ENCODE results near the gene ADGRG6. TPM values are rescaled to one million over a fixed set of nuclear protein-coding genes. Genes with fewer than 3 reads are reported as not detected.

Gene ADGRG6
- total RNA-seq, 4 donors from 2014 or later = 15.7 to 75.2 (median 19.2) TPM

- Histone ChIP-seq H3K27me3 (no peaks in the 10 kb centered on the region), H3K27ac (no peak overlapping the region), H3K36me3 (no peaks in the 10 kb centered on the region), H3K4me3 (no peak overlapping the region), H3K9me3 (no peaks in the 10 kb centered on the region), H3K4me1 (no peaks in the 10 kb centered on the region)
- no peak for DNase-seq
- WGBS, 2 donors (ENCODE audit: low coverage in 1 of 2) = 0 to 10% methylated on average over 4 to 13 of the region's 13 CpGs
- intact Hi-C loops (cut with DNase I; ENCODE audit: low total_unique reads) (no loop called here), in situ Hi-C loops (cut with MboI; ENCODE audit: low pct_ligation_motif_present in 1 of 4, low pct_unique_long_range_greater_than_20kb in 1 of 4, low sequenced_read_pairs in 3 of 4) (no loop called here)
- no peak for TF ChIP-seq POLR2AphosphoS5 (IDR thresholded peaks at IDR 0.05)
- TF ChIP-seq CTCF (IDR thresholded peaks at IDR 0.05) = peak; percentile 69 to 87 (median 74)
- no peak for TF ChIP-seq POLR2A (IDR thresholded peaks at IDR 0.05)
- no peak for TF ChIP-seq EP300 (IDR thresholded peaks at IDR 0.05; ENCODE audit: low read depth)
Observed at GRCh38 chr6:142474531-142475289, 172.9 kb downstream of the ADGRG6 start.

GRCh38 chr6:142476452-142476851 is 174.6 kb downstream of the ADGRG6 start:
- no peaks in the 10 kb centered on the region for H3K4me1 ChIP-seq
- no peaks in the 10 kb centered on the region for H3K36me3 ChIP-seq
- intact Hi-C loops (cut with DNase I; ENCODE audit: low total_unique reads) = no loop called here
- no peaks in the 10 kb centered on the region for H3K27me3 ChIP-seq
- no peak for DNase-seq
- WGBS, 2 donors (ENCODE audit: low coverage in 1 of 2) = 83 to 89% methylated on average over 2 of the region's 2 CpGs
- H3K27ac ChIP-seq = no peak overlapping the region
- H3K4me3 ChIP-seq = no peak overlapping the region
- in situ Hi-C loops (cut with MboI; ENCODE audit: low pct_ligation_motif_present in 1 of 4, low pct_unique_long_range_greater_than_20kb in 1 of 4, low sequenced_read_pairs in 3 of 4) = no loop called here
- no peaks in the 10 kb centered on the region for H3K9me3 ChIP-seq
- TF ChIP-seq POLR2AphosphoS5 (IDR thresholded peaks at IDR 0.05) = no peak
- no peak for TF ChIP-seq CTCF (IDR thresholded peaks at IDR 0.05)
- TF ChIP-seq POLR2A (IDR thresholded peaks at IDR 0.05) = no peak
- TF ChIP-seq EP300 (IDR thresholded peaks at IDR 0.05; ENCODE audit: low read depth) = no peak

GRCh38 chr6:142478117-142478516 is 176.3 kb downstream of the ADGRG6 start:
- Histone ChIP-seq H3K36me3 (no peaks in the 10 kb centered on the region), H3K27me3 (no peaks in the 10 kb centered on the region), H3K4me3 (no peak overlapping the region), H3K4me1 (no peaks in the 10 kb centered on the region), H3K27ac (no peak overlapping the region), H3K9me3 (no peaks in the 10 kb centered on the region)
- TF ChIP-seq POLR2AphosphoS5 (IDR thresholded peaks at IDR 0.05) (no peak), POLR2A (IDR thresholded peaks at IDR 0.05) (no peak), EP300 (IDR thresholded peaks at IDR 0.05; ENCODE audit: low read depth) (no peak), CTCF (IDR thresholded peaks at IDR 0.05) (no peak)
- no peak for DNase-seq
- in situ Hi-C loops (cut with MboI; ENCODE audit: low pct_ligation_motif_present in 1 of 4, low pct_unique_long_range_greater_than_20kb in 1 of 4, low sequenced_read_pairs in 3 of 4) (no loop called here), intact Hi-C loops (cut with DNase I; ENCODE audit: low total_unique reads) (no loop called here)
- WGBS, 2 donors (ENCODE audit: low coverage in 1 of 2) = 88% methylated on average over 1 to 2 of the region's 2 CpGs

- intact Hi-C loops (cut with DNase I; ENCODE audit: low total_unique reads) (no loop called here), in situ Hi-C loops (cut with MboI; ENCODE audit: low pct_ligation_motif_present in 1 of 4, low pct_unique_long_range_greater_than_20kb in 1 of 4, low sequenced_read_pairs in 3 of 4) (no loop called here)
- no peaks in the 10 kb centered on the region for H3K36me3 ChIP-seq
- no peaks in the 10 kb centered on the region for H3K4me1 ChIP-seq
- 69 to 73% methylated on average over 4 of the region's 4 CpGs for WGBS, 2 donors (ENCODE audit: low coverage in 1 of 2)
- H3K27me3 ChIP-seq = no peaks in the 10 kb centered on the region
- H3K9me3 ChIP-seq = no peaks in the 10 kb centered on the region
- H3K4me3 ChIP-seq = no peak overlapping the region
- H3K27ac ChIP-seq = no peak overlapping the region
- TF ChIP-seq EP300 (IDR thresholded peaks at IDR 0.05; ENCODE audit: low read depth) (no peak), POLR2A (IDR thresholded peaks at IDR 0.05) (no peak), CTCF (IDR thresholded peaks at IDR 0.05) (no peak), POLR2AphosphoS5 (IDR thresholded peaks at IDR 0.05) (no peak)
- DNase-seq = no peak
Observed at GRCh38 chr6:142481466-142481865, 179.7 kb downstream of the ADGRG6 start.
